H1 (cell line): ENCODE measurements around the gene KCNAB2. TPM values are rescaled to one million over a fixed set of nuclear protein-coding genes. Genes with fewer than 3 reads are reported as not detected.

Source experiments
- CBX8 ChIP-seq: fragments of 300-800, 300-1000 bp; sonication (generic); IDR thresholded peaks from 2 replicates; pipeline ENCODE4 v1.7.1; 2016; ENCODE audit warnings: low read depth, low read length, borderline replicate concordance
- NANOG ChIP-seq: IDR thresholded peaks from 2 replicates; pipeline ENCODE4 v1.6.1; 2011; ENCODE audit warnings: low read length, low read depth, mild to moderate bottlenecking, inconsistent platforms; ENCODE audit not compliant: insufficient read depth, poor library complexity, severe bottlenecking
- RXRA ChIP-seq: IDR thresholded peaks from 2 replicates; pipeline ENCODE4 v1.6.1; 2011; ENCODE audit warnings: low read depth, mild to moderate bottlenecking, low read length, moderate library complexity; ENCODE audit not compliant: insufficient read depth
- SP4 ChIP-seq: IDR thresholded peaks from 2 replicates; pipeline ENCODE4 v1.6.1; 2012; ENCODE audit warnings: low read length, inconsistent platforms
- TAF1 ChIP-seq: IDR thresholded peaks from 2 replicates; pipeline ENCODE4 v1.6.1; 2011; ENCODE audit warnings: mild to moderate bottlenecking, low read depth, low read length
- polyA plus RNA-seq, 7 experiments: library from polyadenylated mRNA; depleted of rRNA in 3 of 7; stranded (reverse) in 5 of 7; unstranded in 2 of 7; fragments of >200 nt in 5 of 7; fragments of 200-250 nt in 2 of 7; gene quantifications; 1 replicate in 5 of 7; 2 replicates in 1 of 7; 4 replicates in 1 of 7; pipeline versions ENCODE4 v1.2.1 to v1.2.3, GENCODE V29; 2011 to 2013; ENCODE audit warnings: missing spikeins in 2 of 7, mixed read lengths in 2 of 7
- total RNA-seq: library from RNA; stranded (reverse); fragmentation: NEBNext Ultra II Directional; extraction: Animal tissue kit (Norgen Biotek cat#: 25700); gene quantifications from 2 replicates; pipeline ENCODE4 v1.2.1, GENCODE V29; 2021
- TF ChIP-seq, protein P1 (sequence below), 3 experiments: IDR thresholded peaks; 1 replicate in 2 of 3; 2 replicates in 1 of 3; pipeline versions ENCODE4 v1.5.1 to v1.6.1; 2011; ENCODE audit warnings: low read length in 3 of 3, mild to moderate bottlenecking in 3 of 3, inconsistent platforms in 2 of 3, low read depth in 1 of 3, moderate library complexity in 1 of 3; ENCODE audit not compliant: insufficient read depth in 1 of 3; ENCODE audit errors: control extremely low read depth in 1 of 3
- TF ChIP-seq, protein P2 (sequence below): fragments of 300-600 bp; sonication (generic); IDR thresholded peaks from 2 replicates; pipeline ENCODE4 v1.7.1; 2012; ENCODE audit warnings: low read length, moderate library complexity, mild to moderate bottlenecking, inconsistent platforms; ENCODE audit not compliant: insufficient replicate concordance

KCNAB2 gene
- total and polyA plus RNA-seq, 2 of the 8 experiments (the other 6 are each of a cell fraction or from before 2014, with no cell fraction given) = 4.5 to 7.0 TPM

DNA sequence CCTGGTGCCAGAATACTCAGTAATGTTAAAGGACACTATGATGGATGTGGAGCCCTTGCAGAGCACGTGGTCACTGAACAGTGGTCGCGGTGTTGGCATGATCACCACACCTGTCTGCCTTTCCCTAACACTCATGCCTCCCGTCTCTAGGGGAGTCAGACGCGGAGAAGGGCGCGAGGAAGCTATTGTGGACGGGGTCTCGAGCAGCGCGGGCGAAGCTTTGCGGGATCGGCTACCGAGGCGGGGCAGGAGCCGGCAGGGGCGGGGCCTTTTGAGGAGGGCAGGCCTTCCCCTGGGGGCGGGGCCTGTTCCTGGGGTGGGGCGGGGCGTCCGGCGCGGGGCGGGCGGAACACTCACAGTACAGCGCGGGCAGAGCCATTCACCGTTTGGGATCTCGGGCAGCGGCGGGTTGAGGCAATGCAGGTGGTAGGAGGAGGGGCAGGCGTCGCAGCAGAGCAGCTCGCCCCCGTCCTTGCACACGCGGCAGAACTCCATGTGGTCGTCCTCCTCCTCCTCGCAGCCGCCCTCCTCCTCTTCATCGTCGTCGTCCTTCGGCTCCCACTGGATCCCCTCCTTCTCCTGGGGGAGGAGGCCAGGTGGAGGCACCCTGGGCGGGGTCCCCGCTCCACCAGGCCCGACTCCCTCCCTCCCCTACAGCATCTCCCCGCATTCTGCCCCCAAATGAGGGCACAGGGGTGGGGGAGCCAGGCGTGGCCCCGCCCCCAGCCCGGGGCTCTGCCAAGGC lies 103.0 kb downstream of the KCNAB2 start (continued):
- TF ChIP-seq RXRA = no peak
- no peak for TF ChIP-seq NANOG
- TF ChIP-seq TAF1 = peak; percentile 48; the same call in 1 of the 2 replicates
- TF ChIP-seq CBX8 = no peak
- TF ChIP-seq SP4 = no peak
- TF ChIP-seq, protein P1, sequence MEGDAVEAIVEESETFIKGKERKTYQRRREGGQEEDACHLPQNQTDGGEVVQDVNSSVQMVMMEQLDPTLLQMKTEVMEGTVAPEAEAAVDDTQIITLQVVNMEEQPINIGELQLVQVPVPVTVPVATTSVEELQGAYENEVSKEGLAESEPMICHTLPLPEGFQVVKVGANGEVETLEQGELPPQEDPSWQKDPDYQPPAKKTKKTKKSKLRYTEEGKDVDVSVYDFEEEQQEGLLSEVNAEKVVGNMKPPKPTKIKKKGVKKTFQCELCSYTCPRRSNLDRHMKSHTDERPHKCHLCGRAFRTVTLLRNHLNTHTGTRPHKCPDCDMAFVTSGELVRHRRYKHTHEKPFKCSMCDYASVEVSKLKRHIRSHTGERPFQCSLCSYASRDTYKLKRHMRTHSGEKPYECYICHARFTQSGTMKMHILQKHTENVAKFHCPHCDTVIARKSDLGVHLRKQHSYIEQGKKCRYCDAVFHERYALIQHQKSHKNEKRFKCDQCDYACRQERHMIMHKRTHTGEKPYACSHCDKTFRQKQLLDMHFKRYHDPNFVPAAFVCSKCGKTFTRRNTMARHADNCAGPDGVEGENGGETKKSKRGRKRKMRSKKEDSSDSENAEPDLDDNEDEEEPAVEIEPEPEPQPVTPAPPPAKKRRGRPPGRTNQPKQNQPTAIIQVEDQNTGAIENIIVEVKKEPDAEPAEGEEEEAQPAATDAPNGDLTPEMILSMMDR (IDR thresholded peaks at IDR 0.05; ENCODE audit: control extremely low read depth in 1 of 3, insufficient read depth in 1 of 3, low read depth in 1 of 3, low read length in 3 of 3) = no peak
- TF ChIP-seq, protein P2, sequence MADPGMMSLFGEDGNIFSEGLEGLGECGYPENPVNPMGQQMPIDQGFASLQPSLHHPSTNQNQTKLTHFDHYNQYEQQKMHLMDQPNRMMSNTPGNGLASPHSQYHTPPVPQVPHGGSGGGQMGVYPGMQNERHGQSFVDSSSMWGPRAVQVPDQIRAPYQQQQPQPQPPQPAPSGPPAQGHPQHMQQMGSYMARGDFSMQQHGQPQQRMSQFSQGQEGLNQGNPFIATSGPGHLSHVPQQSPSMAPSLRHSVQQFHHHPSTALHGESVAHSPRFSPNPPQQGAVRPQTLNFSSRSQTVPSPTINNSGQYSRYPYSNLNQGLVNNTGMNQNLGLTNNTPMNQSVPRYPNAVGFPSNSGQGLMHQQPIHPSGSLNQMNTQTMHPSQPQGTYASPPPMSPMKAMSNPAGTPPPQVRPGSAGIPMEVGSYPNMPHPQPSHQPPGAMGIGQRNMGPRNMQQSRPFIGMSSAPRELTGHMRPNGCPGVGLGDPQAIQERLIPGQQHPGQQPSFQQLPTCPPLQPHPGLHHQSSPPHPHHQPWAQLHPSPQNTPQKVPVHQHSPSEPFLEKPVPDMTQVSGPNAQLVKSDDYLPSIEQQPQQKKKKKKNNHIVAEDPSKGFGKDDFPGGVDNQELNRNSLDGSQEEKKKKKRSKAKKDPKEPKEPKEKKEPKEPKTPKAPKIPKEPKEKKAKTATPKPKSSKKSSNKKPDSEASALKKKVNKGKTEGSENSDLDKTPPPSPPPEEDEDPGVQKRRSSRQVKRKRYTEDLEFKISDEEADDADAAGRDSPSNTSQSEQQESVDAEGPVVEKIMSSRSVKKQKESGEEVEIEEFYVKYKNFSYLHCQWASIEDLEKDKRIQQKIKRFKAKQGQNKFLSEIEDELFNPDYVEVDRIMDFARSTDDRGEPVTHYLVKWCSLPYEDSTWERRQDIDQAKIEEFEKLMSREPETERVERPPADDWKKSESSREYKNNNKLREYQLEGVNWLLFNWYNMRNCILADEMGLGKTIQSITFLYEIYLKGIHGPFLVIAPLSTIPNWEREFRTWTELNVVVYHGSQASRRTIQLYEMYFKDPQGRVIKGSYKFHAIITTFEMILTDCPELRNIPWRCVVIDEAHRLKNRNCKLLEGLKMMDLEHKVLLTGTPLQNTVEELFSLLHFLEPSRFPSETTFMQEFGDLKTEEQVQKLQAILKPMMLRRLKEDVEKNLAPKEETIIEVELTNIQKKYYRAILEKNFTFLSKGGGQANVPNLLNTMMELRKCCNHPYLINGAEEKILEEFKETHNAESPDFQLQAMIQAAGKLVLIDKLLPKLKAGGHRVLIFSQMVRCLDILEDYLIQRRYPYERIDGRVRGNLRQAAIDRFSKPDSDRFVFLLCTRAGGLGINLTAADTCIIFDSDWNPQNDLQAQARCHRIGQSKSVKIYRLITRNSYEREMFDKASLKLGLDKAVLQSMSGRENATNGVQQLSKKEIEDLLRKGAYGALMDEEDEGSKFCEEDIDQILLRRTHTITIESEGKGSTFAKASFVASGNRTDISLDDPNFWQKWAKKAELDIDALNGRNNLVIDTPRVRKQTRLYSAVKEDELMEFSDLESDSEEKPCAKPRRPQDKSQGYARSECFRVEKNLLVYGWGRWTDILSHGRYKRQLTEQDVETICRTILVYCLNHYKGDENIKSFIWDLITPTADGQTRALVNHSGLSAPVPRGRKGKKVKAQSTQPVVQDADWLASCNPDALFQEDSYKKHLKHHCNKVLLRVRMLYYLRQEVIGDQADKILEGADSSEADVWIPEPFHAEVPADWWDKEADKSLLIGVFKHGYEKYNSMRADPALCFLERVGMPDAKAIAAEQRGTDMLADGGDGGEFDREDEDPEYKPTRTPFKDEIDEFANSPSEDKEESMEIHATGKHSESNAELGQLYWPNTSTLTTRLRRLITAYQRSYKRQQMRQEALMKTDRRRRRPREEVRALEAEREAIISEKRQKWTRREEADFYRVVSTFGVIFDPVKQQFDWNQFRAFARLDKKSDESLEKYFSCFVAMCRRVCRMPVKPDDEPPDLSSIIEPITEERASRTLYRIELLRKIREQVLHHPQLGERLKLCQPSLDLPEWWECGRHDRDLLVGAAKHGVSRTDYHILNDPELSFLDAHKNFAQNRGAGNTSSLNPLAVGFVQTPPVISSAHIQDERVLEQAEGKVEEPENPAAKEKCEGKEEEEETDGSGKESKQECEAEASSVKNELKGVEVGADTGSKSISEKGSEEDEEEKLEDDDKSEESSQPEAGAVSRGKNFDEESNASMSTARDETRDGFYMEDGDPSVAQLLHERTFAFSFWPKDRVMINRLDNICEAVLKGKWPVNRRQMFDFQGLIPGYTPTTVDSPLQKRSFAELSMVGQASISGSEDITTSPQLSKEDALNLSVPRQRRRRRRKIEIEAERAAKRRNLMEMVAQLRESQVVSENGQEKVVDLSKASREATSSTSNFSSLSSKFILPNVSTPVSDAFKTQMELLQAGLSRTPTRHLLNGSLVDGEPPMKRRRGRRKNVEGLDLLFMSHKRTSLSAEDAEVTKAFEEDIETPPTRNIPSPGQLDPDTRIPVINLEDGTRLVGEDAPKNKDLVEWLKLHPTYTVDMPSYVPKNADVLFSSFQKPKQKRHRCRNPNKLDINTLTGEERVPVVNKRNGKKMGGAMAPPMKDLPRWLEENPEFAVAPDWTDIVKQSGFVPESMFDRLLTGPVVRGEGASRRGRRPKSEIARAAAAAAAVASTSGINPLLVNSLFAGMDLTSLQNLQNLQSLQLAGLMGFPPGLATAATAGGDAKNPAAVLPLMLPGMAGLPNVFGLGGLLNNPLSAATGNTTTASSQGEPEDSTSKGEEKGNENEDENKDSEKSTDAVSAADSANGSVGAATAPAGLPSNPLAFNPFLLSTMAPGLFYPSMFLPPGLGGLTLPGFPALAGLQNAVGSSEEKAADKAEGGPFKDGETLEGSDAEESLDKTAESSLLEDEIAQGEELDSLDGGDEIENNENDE = no peak
